Skeletal muscle tissue (tissue), 4 donors: Measurements from ENCODE around the gene PTPRN2. TPM values are rescaled to one million over a fixed set of nuclear protein-coding genes. Genes with fewer than 3 reads are reported as not detected.

Source experiments
- H3K27ac ChIP-seq: one replicate; pipeline ENCODE4 v1.7.0; 2013; ENCODE audit warnings: mild to moderate bottlenecking, low read depth, low read length, inconsistent platforms
- H3K27me3 ChIP-seq, 3 donors: one replicate each; pipeline ENCODE4 v1.7.0; 2013; ENCODE audit warnings: low read length in 3 of 3; ENCODE audit not compliant: control insufficient read depth in 3 of 3, insufficient read depth in 3 of 3
- H3K36me3 ChIP-seq, 3 donors: one replicate each; pipeline ENCODE4 v1.7.0; 2013; ENCODE audit warnings: low read length in 3 of 3; ENCODE audit not compliant: control insufficient read depth in 3 of 3, insufficient read depth in 3 of 3
- H3K4me1 ChIP-seq, 3 donors: one replicate each; pipeline ENCODE4 v1.7.0; 2013; ENCODE audit warnings: low read length in 3 of 3, mild to moderate bottlenecking in 3 of 3; ENCODE audit not compliant: control insufficient read depth in 3 of 3, insufficient read depth in 3 of 3
- H3K4me3 ChIP-seq, 3 donors: one replicate each; pipeline ENCODE4 v1.7.0; 2013; ENCODE audit warnings: low read length in 3 of 3
- H3K9ac ChIP-seq, 3 donors: one replicate each; pipeline ENCODE4 v1.7.0; 2013; ENCODE audit warnings: low read length in 3 of 3, mild to moderate bottlenecking in 3 of 3, moderate library complexity in 2 of 3, low read depth in 1 of 3
- H3K9me3 ChIP-seq, 3 donors: one replicate each; pipeline ENCODE4 v1.7.0; 2013; ENCODE audit warnings: low read length in 3 of 3; ENCODE audit not compliant: control insufficient read depth in 3 of 3
- total RNA-seq: library from RNA; depleted of rRNA; stranded (reverse); fragments of >200 nt; gene quantifications from one replicate; pipeline ENCODE4 v1.2.3, GENCODE V29; 2014
- donor health status: Osteomylitis.

The PTPRN2 gene
- total RNA-seq, 1 donor from 2014 or later: 1.6 TPM

- no peak overlapping the region for H3K4me3 ChIP-seq
- H3K9ac ChIP-seq: no peak overlapping the region
- H3K27me3 ChIP-seq: peaks cover 0 to 26% (median 3%) of the 10 kb centered on the region in 3 donors
- H3K36me3 ChIP-seq: no peaks in the 10 kb centered on the region
- no peak overlapping the region for H3K27ac ChIP-seq
- H3K4me1 ChIP-seq: no peaks in the 10 kb centered on the region
- H3K9me3 ChIP-seq: peaks cover 0 to 3% (median 0%) of the 10 kb centered on the region in 3 donors
Measured at GRCh38 chr7:157526913-157527634, 1060.5 kb downstream of the PTPRN2 start.

DNA sequence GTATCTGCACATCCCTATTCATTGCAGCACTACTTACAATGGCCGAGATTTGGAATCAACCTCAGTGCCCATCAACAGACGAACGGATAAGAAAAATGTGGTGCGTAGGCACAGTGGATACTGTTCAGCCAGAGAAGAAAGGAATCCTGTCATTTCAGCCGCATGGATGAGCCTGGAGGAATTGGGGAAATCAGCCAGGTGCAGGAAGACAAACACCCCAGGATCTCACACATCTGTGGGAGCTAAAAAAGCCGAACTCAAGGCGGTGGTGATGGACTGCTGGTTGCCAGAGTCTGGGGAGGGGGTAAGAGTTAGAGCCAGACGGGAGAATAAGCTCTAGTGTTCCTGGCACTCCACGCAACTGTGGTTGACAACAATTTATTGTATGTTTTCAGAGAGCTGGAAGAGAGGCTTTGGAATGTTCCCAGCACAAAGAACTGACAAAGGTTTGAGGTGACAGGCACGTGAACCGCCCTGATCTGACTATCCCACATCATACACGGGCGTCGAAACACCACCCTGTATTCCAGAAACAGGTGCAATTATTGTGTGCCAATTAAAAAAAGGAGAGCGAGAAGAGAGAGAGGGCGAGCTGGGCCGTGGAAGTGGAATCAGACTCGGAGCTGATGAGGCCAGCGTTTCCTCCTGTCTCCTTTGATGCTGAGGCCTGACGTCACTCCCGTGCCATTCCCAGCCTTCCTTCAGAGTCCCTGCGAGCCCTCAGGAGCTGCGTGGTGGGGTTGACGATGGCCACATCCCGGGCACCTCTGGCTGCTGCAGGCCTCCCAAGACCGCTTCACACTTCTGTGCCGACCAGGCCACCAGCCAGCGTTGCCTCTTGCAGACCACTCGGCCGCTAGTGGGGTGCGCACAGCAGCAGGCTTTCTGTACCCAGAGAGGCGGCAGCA lies 1061.4 kb downstream of the PTPRN2 start:
- H3K36me3 ChIP-seq: no peaks in the 10 kb centered on the region
- H3K9ac ChIP-seq: no peak overlapping the region
- no peak overlapping the region for H3K4me3 ChIP-seq
- peaks cover 0 to 26% (median 3%) of the 10 kb centered on the region in 3 donors for H3K27me3 ChIP-seq
- H3K4me1 ChIP-seq: no peaks in the 10 kb centered on the region
- no peak overlapping the region for H3K27ac ChIP-seq
- H3K9me3 ChIP-seq: peaks cover 0 to 3% (median 0%) of the 10 kb centered on the region in 3 donors

DNA sequence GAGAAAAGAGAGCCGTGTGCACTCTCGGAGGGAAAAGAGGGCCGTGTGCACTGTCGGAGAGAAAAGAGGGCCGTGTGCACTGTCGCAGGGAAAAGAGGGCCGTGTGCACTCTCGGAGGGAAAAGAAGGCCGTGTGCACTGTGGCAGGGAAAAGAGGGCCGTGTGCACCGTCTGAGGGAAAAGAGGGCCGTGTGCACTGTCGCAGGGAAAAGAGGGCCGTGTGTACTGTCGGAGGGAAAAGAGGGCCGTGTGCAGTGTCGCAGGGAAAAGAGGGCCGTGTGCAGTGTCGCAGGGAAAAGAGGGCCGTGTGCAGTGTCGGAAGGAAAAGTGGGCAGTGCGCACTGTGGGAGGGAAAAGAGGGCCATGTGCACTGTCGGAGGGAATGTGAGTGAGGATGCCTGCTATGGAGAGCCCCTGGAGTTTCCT lies 1062.1 kb downstream of the PTPRN2 start:
- Histone ChIP-seq H3K4me1 (no peaks in the 10 kb centered on the region), H3K27me3 (peaks cover 0 to 25% (median 3%) of the 10 kb centered on the region in 3 donors), H3K36me3 (no peaks in the 10 kb centered on the region), H3K9ac (no peak overlapping the region), H3K27ac (no peak overlapping the region), H3K4me3 (no peak overlapping the region), H3K9me3 (peaks cover 0 to 3% (median 0%) of the 10 kb centered on the region in 3 donors)

DNA sequence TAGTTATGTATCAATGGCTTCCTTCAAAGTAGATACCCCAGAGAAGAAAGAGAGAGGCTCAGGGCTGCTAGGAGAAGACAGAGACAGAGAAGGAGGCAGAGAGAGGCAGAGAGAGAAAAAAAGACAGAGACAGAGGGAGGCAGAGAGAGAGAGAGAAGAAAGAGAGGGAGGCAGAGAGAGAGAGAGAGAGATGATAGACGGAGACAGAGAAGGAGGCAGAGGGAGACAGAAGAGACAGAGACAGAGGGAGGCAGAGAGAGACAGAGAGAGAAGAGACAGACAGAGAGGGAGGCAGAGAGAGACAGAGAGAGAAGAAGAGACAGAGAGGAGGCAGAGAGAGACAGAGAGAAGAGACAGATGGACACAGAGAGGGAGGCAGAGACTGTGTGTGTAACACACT lies 1062.9 kb downstream of the PTPRN2 start:
- Histone ChIP-seq H3K4me1 (no peaks in the 10 kb centered on the region), H3K27me3 (peaks cover 0 to 23% (median 3%) of the 10 kb centered on the region in 3 donors), H3K27ac (no peak overlapping the region)

DNA sequence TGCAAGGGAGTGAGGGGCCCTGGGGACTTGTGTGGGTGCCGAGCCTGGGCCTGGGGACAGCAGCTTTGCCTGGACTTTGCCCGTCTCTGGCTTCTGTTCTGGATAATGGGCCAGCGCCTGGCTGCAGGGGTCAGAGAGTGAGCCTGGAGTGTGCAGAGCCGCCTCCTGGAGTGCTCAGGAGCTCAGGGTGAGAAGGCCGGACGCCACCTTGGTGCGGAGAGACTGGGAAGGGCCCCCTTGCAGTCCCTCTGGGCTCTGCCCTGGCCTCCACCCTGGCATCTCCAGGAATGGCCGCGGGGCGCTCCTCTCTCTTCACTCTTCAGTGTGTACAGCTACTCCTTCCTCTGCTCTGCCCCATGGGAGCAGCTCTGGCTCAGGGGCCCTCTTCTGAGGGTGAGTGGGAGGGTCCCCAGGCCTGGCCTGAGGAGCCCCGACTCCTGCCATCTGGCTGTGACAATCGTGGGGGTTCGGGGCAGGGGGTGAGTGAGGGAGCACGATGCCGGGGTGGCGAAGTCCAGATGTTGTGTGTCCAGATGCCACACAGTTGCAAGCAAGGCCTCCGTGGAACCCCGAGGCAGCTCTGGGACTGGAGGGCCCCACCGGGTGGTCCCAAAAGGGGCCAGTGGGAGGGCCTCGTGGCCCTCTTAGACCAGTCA lies 1063.7 kb downstream of the PTPRN2 start:
- no peaks in the 10 kb centered on the region for H3K9me3 ChIP-seq
- H3K9ac ChIP-seq: no peak overlapping the region
- no peaks in the 10 kb centered on the region for H3K36me3 ChIP-seq
- H3K27me3 ChIP-seq: peaks cover 0 to 26% (median 3%) of the 10 kb centered on the region in 3 donors
- no peak overlapping the region for H3K27ac ChIP-seq
- H3K4me3 ChIP-seq: no peak overlapping the region
- H3K4me1 ChIP-seq: no peaks in the 10 kb centered on the region

More for the DNA sequence above, 1062.9 kb downstream of the PTPRN2 start:
- no peak overlapping the region for H3K9ac ChIP-seq
- H3K36me3 ChIP-seq: no peaks in the 10 kb centered on the region
- H3K9me3 ChIP-seq: no peaks in the 10 kb centered on the region
- H3K4me3 ChIP-seq: no peak overlapping the region

- Histone ChIP-seq H3K4me3 (no peak overlapping the region), H3K9ac (no peak overlapping the region), H3K36me3 (no peaks in the 10 kb centered on the region), H3K4me1 (no peaks in the 10 kb centered on the region), H3K27me3 (peaks cover 0 to 28% (median 3%) of the 10 kb centered on the region in 3 donors), H3K9me3 (no peaks in the 10 kb centered on the region), H3K27ac (no peak overlapping the region)
Measured at GRCh38 chr7:157523371-157523765, 1064.3 kb downstream of the PTPRN2 start.

DNA sequence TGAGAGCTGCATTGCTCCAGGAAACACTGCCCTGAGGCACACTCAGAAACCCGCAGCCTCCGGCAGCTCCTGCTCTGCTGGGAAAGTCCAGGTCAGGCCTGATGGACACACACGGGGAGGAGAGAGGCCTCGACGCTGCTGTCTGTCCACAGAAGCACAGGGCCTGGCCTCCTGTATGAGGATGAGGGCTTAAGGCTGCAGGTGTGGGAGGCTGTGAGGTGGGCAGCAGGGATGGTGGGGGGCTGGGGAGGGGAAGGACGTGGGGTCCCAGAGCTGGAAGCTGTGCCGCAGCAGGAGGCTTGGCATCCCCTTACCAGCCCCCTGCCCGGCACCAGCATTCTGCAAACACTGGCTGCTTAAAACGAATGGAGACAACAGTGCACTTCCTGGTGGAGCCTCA lies 1064.7 kb downstream of the PTPRN2 start:
- H3K4me3 ChIP-seq: no peak overlapping the region
- H3K9ac ChIP-seq: no peak overlapping the region
- no peaks in the 10 kb centered on the region for H3K4me1 ChIP-seq
- no peaks in the 10 kb centered on the region for H3K9me3 ChIP-seq
- no peak overlapping the region for H3K27ac ChIP-seq
- H3K27me3 ChIP-seq: peaks cover 0 to 29% (median 3%) of the 10 kb centered on the region in 3 donors
- H3K36me3 ChIP-seq: no peaks in the 10 kb centered on the region

GRCh38 chr7:157522189-157522588 lies 1065.4 kb downstream of the PTPRN2 start:
- H3K4me3 ChIP-seq: no peak overlapping the region
- no peak overlapping the region for H3K9ac ChIP-seq
- peaks cover 0 to 29% (median 6%) of the 10 kb centered on the region in 3 donors for H3K27me3 ChIP-seq
- H3K4me1 ChIP-seq: no peaks in the 10 kb centered on the region
- no peaks in the 10 kb centered on the region for H3K9me3 ChIP-seq
- H3K27ac ChIP-seq: no peak overlapping the region
- H3K36me3 ChIP-seq: no peaks in the 10 kb centered on the region

DNA sequence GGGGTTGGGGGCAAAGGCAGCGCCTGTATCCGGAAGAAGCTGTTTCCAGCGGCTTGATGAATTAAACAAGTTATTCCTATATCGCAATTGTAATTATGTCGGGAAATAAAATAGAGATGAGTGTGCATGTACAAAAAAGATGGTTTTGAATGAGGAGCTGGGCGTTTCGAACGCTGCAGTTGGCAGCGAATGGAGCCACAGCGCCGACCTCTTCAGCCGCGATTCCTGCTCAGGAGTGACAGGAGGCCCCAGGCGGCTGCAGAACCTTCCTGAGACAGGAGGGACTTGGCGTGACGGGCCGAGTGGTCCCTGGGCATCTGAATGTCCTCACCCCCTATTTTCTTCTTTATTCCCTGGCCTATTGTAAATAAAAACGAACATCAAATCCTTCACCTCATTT lies 1065.9 kb downstream of the PTPRN2 start:
- no peaks in the 10 kb centered on the region for H3K9me3 ChIP-seq
- no peaks in the 10 kb centered on the region for H3K4me1 ChIP-seq
- no peaks in the 10 kb centered on the region for H3K36me3 ChIP-seq
- peaks cover 0 to 29% (median 6%) of the 10 kb centered on the region in 3 donors for H3K27me3 ChIP-seq
- H3K9ac ChIP-seq: no peak overlapping the region
- no peak overlapping the region for H3K27ac ChIP-seq
- no peak overlapping the region for H3K4me3 ChIP-seq
